KMS-11 (cell line): ENCODE results near the gene RCBTB2.

Source experiments
- H2AFZ ChIP-seq: fragments of 200-600 bp; sonication (generic); 2 replicates; pipeline ENCODE4 v1.6.1; 2016; ENCODE audit warnings: antibody characterized with exemption, mixed run types, low read depth
- H3K27ac ChIP-seq: fragments of 200-600 bp; sonication (generic); 2 replicates; pipeline ENCODE4 v1.6.1; 2016; ENCODE audit warnings: mild to moderate bottlenecking, mixed run types
- H3K27me3 ChIP-seq: fragments of 200-600 bp; sonication (generic); 2 replicates; pipeline ENCODE4 v1.6.1; 2017; ENCODE audit warnings: mild to moderate bottlenecking, low read depth, mixed run types, moderate library complexity; ENCODE audit not compliant: insufficient read depth
- H3K36me3 ChIP-seq: fragments of 200-600 bp; sonication (generic); 2 replicates; pipeline ENCODE4 v1.6.1; 2017; ENCODE audit warnings: mild to moderate bottlenecking, mixed run types; ENCODE audit not compliant: insufficient read depth
- H3K4me1 ChIP-seq: fragments of 200-600 bp; sonication (generic); 2 replicates; pipeline ENCODE4 v1.6.1; 2016; ENCODE audit warnings: mild to moderate bottlenecking, low read depth, mixed run types; ENCODE audit not compliant: poor library complexity, severe bottlenecking
- H3K4me2 ChIP-seq: fragments of 200-600 bp; sonication (generic); 2 replicates; pipeline ENCODE4 v1.7.0; 2016; ENCODE audit warnings: mild to moderate bottlenecking, mixed run types
- H3K4me3 ChIP-seq: fragments of 200-600 bp; sonication (generic); IDR thresholded peaks from 2 replicates; pipeline ENCODE4 v1.6.1; 2017; ENCODE audit warnings: low read depth, low read length, mixed read lengths; ENCODE audit not compliant: insufficient read depth
- H3K79me2 ChIP-seq: fragments of 200-600 bp; sonication (generic); 2 replicates; pipeline ENCODE4 v1.6.1; 2016; ENCODE audit warnings: low read depth, mixed run types; ENCODE audit not compliant: insufficient read depth
- H3K9ac ChIP-seq: fragments of 200-600 bp; sonication (generic); 2 replicates; pipeline ENCODE4 v1.6.1; 2016; ENCODE audit warnings: mild to moderate bottlenecking, mixed run types
- H4K20me1 ChIP-seq: fragments of 200-600 bp; sonication (generic); 2 replicates; pipeline ENCODE4 v1.6.1; 2016; ENCODE audit warnings: mild to moderate bottlenecking, mixed run types; ENCODE audit not compliant: insufficient read depth
- TF ChIP-seq, protein P1 (sequence below): fragments of 200-600 bp; sonication (generic); conservative IDR thresholded peaks from 2 replicates; pipeline ENCODE4 v1.6.1; 2017; ENCODE audit warnings: low read depth, mild to moderate bottlenecking, antibody characterized with exemption, low read length, moderate library complexity, mixed read lengths

Gene RCBTB2

DNA sequence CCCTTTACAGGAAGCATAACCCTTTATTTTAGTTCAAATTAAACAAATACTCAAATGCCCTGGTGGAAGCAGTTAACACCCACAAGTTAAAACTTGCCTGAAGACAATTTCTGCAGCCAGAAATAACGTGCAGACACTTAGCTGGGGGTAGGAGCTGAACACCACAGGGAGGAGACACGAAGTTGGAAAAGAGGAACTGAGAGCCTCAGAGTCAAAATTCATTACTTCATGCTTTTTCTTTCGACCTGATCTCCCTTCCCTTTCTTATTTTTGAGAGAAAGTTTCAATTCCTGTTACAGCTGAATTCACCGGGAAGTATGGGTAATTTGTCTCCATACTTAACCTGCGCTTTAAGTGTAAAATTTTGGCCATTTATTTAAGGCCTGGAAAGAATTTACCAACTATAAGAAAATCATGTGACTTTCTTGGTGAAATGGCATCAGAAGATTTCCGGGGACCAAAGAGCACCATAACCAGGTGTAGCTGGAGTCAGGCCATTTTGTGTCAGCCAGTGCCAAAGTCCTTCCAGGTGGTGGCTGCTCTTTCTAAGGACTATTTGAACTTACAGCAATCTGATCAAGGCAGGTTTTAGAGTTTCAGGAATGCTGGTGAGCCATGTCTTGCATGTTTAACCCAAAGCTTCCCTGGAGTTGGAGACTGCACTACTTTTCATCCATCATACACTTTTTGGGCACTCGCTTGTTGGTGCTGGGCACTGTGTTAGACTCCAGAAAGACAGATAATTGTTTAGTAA lies 46.5 kb upstream of the RCBTB2 start:
- Histone ChIP-seq H3K4me1 (peaks cover 3% of the 10 kb centered on the region), H4K20me1 (no peaks in the 10 kb centered on the region), H3K4me3 (no peak overlapping the region), H3K4me2 (no peak overlapping the region), H3K27me3 (no peaks in the 10 kb centered on the region), H3K79me2 (no peaks in the 10 kb centered on the region), H2AFZ (no peak overlapping the region), H3K36me3 (no peaks in the 10 kb centered on the region), H3K9ac (no peak overlapping the region), H3K27ac (no peak overlapping the region)
- TF ChIP-seq, protein P1, sequence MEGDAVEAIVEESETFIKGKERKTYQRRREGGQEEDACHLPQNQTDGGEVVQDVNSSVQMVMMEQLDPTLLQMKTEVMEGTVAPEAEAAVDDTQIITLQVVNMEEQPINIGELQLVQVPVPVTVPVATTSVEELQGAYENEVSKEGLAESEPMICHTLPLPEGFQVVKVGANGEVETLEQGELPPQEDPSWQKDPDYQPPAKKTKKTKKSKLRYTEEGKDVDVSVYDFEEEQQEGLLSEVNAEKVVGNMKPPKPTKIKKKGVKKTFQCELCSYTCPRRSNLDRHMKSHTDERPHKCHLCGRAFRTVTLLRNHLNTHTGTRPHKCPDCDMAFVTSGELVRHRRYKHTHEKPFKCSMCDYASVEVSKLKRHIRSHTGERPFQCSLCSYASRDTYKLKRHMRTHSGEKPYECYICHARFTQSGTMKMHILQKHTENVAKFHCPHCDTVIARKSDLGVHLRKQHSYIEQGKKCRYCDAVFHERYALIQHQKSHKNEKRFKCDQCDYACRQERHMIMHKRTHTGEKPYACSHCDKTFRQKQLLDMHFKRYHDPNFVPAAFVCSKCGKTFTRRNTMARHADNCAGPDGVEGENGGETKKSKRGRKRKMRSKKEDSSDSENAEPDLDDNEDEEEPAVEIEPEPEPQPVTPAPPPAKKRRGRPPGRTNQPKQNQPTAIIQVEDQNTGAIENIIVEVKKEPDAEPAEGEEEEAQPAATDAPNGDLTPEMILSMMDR: no peak

DNA sequence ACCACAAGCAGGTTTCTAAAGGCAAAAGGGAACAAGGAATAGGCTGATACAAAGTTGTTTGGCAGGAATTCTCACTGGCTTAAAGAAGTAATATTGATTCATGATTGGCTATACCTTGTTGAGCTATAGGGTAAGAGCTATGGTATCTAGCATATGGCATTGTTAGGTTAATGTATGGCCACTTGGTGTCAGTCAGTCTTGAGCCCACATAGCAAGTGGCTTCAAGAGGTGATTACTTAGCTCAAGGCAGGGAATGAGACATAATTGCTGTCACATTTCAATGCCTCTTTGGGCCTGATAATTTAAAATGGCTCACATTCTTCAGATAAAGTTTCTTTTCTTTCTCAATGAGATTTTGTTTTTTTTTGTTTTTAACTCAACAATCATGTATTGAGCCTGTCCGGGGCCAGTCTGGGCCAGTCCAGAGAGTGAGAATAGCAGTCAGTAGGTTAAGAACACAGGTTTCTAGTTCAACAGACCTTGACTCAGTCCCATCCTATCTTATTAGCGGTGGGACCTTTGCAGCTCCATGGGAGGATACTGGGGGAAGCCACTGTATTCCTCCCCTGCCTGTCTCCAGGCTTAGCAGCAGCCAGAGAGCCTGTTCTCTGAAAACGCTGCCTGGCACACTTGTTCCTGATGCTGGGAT lies 45.8 kb upstream of the RCBTB2 start:
- no peaks in the 10 kb centered on the region for H3K79me2 ChIP-seq
- H3K27ac ChIP-seq: no peak overlapping the region
- no peaks in the 10 kb centered on the region for H4K20me1 ChIP-seq
- no peak overlapping the region for H3K9ac ChIP-seq
- H3K4me2 ChIP-seq: no peak overlapping the region
- H2AFZ ChIP-seq: no peak overlapping the region
- H3K4me1 ChIP-seq: peaks cover 3% of the 10 kb centered on the region
- no peaks in the 10 kb centered on the region for H3K36me3 ChIP-seq
- no peaks in the 10 kb centered on the region for H3K27me3 ChIP-seq
- TF ChIP-seq, protein P1: no peak
- H3K4me3 ChIP-seq: no peak overlapping the region

DNA sequence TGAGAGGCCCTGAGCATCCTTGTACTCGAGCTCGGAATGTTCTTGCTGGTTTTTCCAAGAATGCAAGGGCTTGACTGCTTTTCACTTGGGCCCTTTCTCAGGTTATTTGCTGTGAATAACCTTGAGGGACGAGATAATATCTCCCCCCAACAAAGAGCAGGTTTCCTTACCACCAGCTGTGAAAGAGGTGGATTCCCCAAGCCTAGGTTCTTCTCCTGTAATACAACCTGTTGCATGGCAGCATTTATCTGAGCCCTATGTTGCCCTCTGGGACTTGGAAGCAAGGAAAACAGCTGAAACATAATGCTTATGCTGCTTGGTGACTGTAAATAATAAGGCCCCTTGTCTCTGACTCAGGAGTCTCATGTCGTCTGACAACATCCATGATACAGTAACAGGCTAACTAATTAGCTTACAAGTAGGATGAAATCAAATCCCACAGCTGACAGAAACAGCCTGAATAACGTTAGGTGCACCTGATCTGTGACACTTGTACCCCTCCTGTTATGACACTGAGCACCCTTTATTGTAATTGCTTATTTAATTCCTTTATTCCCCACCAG lies 43.6 kb upstream of the RCBTB2 start:
- TF ChIP-seq, protein P1: no peak
- Histone ChIP-seq H3K27me3 (no peaks in the 10 kb centered on the region), H3K27ac (no peak overlapping the region), H3K4me1 (peaks cover 7% of the 10 kb centered on the region), H3K9ac (no peak overlapping the region), H3K36me3 (no peaks in the 10 kb centered on the region), H3K4me2 (no peak overlapping the region), H2AFZ (no peak overlapping the region), H4K20me1 (no peaks in the 10 kb centered on the region), H3K4me3 (no peak overlapping the region), H3K79me2 (no peaks in the 10 kb centered on the region)

DNA sequence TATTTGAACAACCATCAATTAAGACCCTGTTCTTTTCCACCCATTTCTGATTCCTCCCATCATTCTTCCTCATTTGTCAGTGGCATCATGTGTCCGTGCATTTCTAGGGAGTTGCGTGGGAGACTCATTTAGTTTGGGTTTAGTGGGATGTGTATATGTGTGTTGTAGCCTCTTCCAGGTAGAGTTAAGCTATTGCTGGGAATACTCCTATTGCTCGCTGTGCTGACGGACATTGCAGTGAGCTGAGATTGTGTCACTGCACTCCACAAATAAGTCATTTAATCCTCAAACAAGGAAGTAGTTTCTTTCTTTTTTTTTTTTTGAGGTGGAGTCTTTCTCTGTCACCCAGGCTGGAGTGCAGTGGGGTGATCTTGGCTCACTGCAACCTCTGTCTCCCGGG lies 42.2 kb upstream of the RCBTB2 start:
- Histone ChIP-seq H3K27ac (no peak overlapping the region), H3K9ac (no peak overlapping the region), H3K27me3 (no peaks in the 10 kb centered on the region), H3K36me3 (no peaks in the 10 kb centered on the region), H2AFZ (no peak overlapping the region), H3K4me3 (no peak overlapping the region), H3K4me1 (peaks cover 12% of the 10 kb centered on the region), H3K4me2 (no peak overlapping the region), H3K79me2 (no peaks in the 10 kb centered on the region), H4K20me1 (no peaks in the 10 kb centered on the region)
- TF ChIP-seq, protein P1: no peak
